DND-41 (cell line): ENCODE results near the gene PITPNC1.
"Not testable (repeated sequence)": the region's sequence is repeated elsewhere in the genome, so short reads cannot be mapped to it uniquely, and the experiment has no call there.

ENCODE experiments used
- ATAC-seq: fragments of 200-7000 bp; cut with Tn5 transposase; 3 replicates; pipeline ENCODE4 v1.9.1; 2021; ENCODE audit warnings: low read depth; ENCODE audit not compliant: insufficient read depth
- DNase-seq: peaks from one replicate; pipeline ENCODE4 v3.0.0-alpha.2; 2020
- H2AFZ ChIP-seq: 2 replicates; pipeline ENCODE4 v1.6.0; 2012; ENCODE audit warnings: low read depth, low read length
- H3K27ac ChIP-seq: 2 replicates; pipeline ENCODE4 v1.5.1; 2012; ENCODE audit warnings: low read length, inconsistent platforms
- H3K27me3 ChIP-seq: fragments of 200-600 bp; sonication (generic); 2 replicates; pipeline ENCODE4 v1.6.0; 2012; ENCODE audit warnings: low read length, mild to moderate bottlenecking, inconsistent platforms; ENCODE audit not compliant: insufficient read depth, poor library complexity
- H3K36me3 ChIP-seq: 2 replicates; pipeline ENCODE4 v1.5.1; 2012; ENCODE audit warnings: low read length, inconsistent platforms; ENCODE audit not compliant: insufficient read depth
- H3K4me1 ChIP-seq: 2 replicates; pipeline ENCODE4 v1.5.1; 2012; ENCODE audit warnings: mild to moderate bottlenecking, low read length; ENCODE audit not compliant: insufficient read depth
- H3K4me2 ChIP-seq: 2 replicates; pipeline ENCODE4 v1.6.0; 2012; ENCODE audit warnings: mild to moderate bottlenecking, moderate library complexity, low read length, inconsistent platforms; ENCODE audit not compliant: insufficient read depth
- H3K4me3 ChIP-seq, 2 experiments: fragments of 200-600 bp in 1 of 2; shearing (Covaris generic) in 1 of 2; 2 replicates each; pipeline ENCODE4 v1.5.1; 2012 to 2016; ENCODE audit warnings: inconsistent platforms in 2 of 2, low read length in 2 of 2, mild to moderate bottlenecking in 2 of 2, low read depth in 1 of 2, moderate library complexity in 1 of 2
- H3K79me2 ChIP-seq: 2 replicates; pipeline ENCODE4 v1.6.0; 2012; ENCODE audit warnings: low read length, inconsistent platforms; ENCODE audit not compliant: insufficient read depth
- H3K9ac ChIP-seq: 2 replicates; pipeline ENCODE4 v1.6.0; 2012; ENCODE audit warnings: low read depth, mild to moderate bottlenecking, inconsistent platforms, low read length, moderate library complexity
- H3K9me3 ChIP-seq: 2 replicates; pipeline ENCODE4 v1.5.1; 2012; ENCODE audit warnings: low read length, moderate library complexity, mild to moderate bottlenecking, inconsistent platforms; ENCODE audit not compliant: insufficient read depth, severe bottlenecking
- H4K20me1 ChIP-seq: 2 replicates; pipeline ENCODE4 v1.6.0; 2012; ENCODE audit warnings: low read length; ENCODE audit not compliant: insufficient read depth
- CTCF ChIP-seq: IDR thresholded peaks from 2 replicates; pipeline ENCODE4 v1.5.1; 2012; ENCODE audit warnings: borderline replicate concordance, low read length, moderate library complexity, mild to moderate bottlenecking; ENCODE audit not compliant: poor library complexity, severe bottlenecking; ENCODE audit errors: extremely low read depth
- EZH2 ChIP-seq: IDR thresholded peaks from 3 replicates; pipeline ENCODE4 v1.6.1; 2012; ENCODE audit warnings: borderline replicate concordance, low read depth, mild to moderate bottlenecking, moderate library complexity, low read length, inconsistent platforms; ENCODE audit not compliant: severe bottlenecking

The PITPNC1 gene

GRCh38 chr17:67647482-67647881 is 270.4 kb downstream of the PITPNC1 start:
- Histone ChIP-seq H3K9ac (no peak overlapping the region), H3K4me1 (no peaks in the 10 kb centered on the region), H3K27ac (no peak overlapping the region), H3K79me2 (no peaks in the 10 kb centered on the region), H3K4me2 (no peak overlapping the region), H3K9me3 (no peaks in the 10 kb centered on the region), H3K4me3 (no peak overlapping the region), H4K20me1 (no peaks in the 10 kb centered on the region), H3K36me3 (no peaks in the 10 kb centered on the region), H3K27me3 (no peaks in the 10 kb centered on the region), H2AFZ (no peak overlapping the region)
- DNase-seq (no peak), ATAC-seq (no peak)
- no peak for TF ChIP-seq CTCF
- no peak for TF ChIP-seq EZH2

DNA sequence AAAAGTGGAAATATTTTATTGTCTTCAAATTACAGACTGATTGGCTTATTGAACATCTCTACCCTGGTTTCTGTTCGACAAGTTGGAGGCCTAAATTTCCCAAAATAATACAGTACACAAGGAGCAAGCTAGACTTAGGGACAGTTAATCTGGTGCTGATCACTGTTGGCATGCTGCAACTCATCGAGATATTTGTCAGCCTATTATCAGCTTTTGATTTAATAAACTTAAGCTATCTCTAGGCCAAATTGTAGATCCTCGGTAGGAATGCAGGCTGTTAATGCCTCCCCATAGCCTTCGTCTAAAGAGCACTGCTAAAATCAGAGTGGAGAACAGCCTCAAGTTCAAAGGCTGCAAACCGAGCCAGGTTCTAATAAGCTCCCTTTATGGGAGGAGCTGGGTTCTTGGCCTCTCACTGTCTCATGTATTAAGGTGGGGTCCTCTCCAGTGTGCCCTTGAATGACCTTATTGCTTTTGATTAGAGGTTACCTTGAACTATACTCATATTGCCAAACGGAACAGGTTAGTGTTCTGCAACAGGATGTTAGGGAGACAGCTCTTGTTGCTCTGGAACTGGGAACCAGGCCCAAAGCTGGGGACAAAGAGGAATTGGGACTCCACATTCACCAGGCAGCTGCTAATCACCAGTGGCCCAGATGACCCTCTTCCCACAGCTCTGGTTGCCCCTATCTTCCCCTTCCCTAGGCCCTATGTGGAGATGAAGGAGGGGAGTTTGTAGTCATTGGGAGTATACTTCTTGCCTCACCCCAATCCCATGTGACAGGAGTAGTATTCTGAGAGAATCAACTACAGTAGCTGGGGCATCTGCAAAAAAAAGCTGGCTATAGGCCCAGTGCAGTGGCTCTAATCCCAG is 271.2 kb downstream of the PITPNC1 start:
- Histone ChIP-seq H4K20me1 (no peaks in the 10 kb centered on the region), H3K9ac (no peak overlapping the region), H3K4me3 (no peak overlapping the region), H3K4me1 (no peaks in the 10 kb centered on the region), H3K36me3 (no peaks in the 10 kb centered on the region), H3K27me3 (no peaks in the 10 kb centered on the region), H3K27ac (no peak overlapping the region), H3K79me2 (no peaks in the 10 kb centered on the region), H3K4me2 (no peak overlapping the region), H3K9me3 (no peaks in the 10 kb centered on the region), H2AFZ (no peak overlapping the region)
- TF ChIP-seq CTCF (no peak), EZH2 (no peak)
- DNase-seq (no peak), ATAC-seq (no peak)

DNA sequence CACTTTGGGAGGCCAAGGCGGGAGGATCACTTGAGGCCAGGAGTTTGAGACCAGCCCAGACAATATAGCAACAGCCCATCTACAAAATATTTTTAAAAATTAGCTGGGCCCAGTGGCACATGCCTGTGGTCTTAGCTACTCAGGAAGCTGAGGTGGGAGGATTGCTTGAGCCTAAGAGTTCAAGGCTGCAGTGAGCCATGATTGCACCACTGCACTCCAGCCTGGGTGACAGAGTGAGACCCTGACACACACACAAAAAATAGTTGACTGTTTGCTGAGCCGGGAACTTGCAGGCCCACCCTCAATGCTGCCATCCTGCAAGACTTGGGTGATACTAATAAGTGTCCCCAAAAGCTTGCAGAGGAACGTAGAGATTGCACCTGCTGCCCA is 271.8 kb downstream of the PITPNC1 start:
- DNase-seq, H3K4me3 ChIP-seq, H3K36me3 ChIP-seq, H3K4me1 ChIP-seq, H4K20me1 ChIP-seq, H3K79me2 ChIP-seq, H3K4me2 ChIP-seq, H3K9ac ChIP-seq, H3K9me3 ChIP-seq, H2AFZ ChIP-seq, H3K27me3 ChIP-seq, ATAC-seq, H3K27ac ChIP-seq: not testable (repeated sequence)

DNA sequence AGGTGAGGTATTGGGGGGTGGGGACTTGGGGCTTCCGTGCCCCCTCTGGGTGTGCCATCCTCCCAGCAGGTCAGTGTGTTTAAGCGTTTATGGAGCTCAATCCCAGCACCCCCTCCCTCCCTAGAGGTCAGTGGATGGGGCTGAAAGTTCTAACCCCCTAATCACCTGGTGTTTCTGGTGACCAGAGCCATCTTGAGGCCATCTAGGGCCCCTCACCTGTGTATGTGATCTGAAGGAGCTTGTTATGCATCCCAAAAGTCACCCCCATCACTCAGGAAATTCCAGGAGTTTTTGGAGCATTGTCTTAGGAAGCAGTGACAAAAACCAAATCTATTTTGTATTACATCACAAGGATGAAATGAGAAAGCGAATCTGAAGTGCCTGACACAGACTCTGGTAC is 272.8 kb downstream of the PITPNC1 start:
- Histone ChIP-seq H3K27ac (no peak overlapping the region), H4K20me1 (no peaks in the 10 kb centered on the region), H3K79me2 (no peaks in the 10 kb centered on the region), H3K9me3 (no peaks in the 10 kb centered on the region), H3K9ac (no peak overlapping the region), H2AFZ (no peak overlapping the region), H3K27me3 (no peaks in the 10 kb centered on the region), H3K36me3 (no peaks in the 10 kb centered on the region), H3K4me1 (no peaks in the 10 kb centered on the region), H3K4me2 (no peak overlapping the region), H3K4me3 (no peak overlapping the region)
- DNase-seq (no peak), ATAC-seq (no peak)
- TF ChIP-seq EZH2 (no peak), CTCF (no peak)

- not testable (repeated sequence) for ATAC-seq, H3K9ac ChIP-seq, H3K4me3 ChIP-seq, H4K20me1 ChIP-seq, H3K9me3 ChIP-seq, H3K4me1 ChIP-seq, H3K27ac ChIP-seq, H3K79me2 ChIP-seq, H3K36me3 ChIP-seq, H3K4me2 ChIP-seq, DNase-seq, H2AFZ ChIP-seq, H3K27me3 ChIP-seq
Measured at GRCh38 chr17:67651218-67651579, 274.1 kb downstream of the PITPNC1 start.
